ENCODE results near the gene PA2G4.

DNA sequence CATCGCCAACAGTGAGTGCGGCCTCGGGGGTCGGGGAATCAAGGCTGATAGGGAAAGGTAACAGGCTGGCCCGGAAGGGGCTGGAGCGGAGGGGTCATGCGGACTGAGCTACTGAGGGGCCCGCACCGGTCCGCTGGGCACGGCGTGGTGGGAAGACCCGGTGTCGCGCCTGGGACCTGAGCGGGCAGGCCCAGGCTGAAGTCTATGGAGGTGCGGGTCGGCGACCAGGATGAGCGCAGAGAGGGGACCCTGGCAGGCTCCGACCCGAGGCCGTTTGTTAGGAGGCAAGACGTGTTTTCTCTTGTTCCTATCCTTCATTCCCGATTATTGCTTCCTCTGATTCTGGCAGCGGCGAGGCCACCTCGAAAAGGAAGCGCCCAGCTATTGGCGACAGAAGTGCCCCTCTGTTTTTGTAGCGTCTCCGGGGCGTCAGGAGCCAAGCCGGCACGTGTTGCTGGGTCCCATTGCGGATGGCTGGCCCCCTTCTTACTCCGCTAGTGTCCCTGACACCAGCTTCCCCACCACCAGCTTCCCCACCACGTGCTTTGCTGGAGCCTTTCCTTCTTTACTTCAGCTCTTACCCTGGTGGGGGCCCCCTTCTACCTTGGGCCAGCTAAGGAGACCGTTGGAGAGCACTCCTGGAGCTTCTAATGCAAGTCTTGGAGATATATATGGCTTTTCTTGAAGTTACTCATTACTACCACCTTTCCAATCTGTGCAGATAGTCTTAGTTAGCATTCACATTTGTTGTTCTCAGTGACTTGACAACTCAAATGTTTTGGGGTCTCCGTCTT is 653 bp downstream of the PA2G4 start:
- TF ChIP-seq CTCF (IDR thresholded peaks at IDR 0.05; ENCODE audit: insufficient read depth, low read depth, low read length) (no peak), EZH2 (IDR thresholded peaks at IDR 0.05; ENCODE audit: insufficient read depth, low read length) (no peak)
